ENCODE results near the gene CLDN1.

CLDN1 gene

DNA sequence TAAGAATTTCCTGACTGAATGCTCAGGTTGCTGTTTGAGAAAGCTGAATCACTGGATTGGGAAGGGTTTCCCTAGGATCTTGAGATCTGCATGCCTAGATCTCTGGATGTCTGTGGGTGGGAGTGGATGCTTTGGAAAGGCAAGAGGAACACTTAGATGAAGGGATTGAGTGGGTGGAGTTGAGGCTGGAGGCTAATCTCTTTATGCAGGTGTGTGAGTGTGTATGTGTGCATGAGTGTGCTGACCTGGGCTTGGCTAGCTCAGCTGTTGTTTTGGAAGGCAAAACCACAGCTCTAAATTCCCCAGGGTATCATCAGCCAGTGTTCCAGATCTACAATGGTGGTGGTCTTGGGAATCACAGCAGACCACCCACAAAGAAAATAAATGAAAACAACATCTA lies 60.5 kb downstream of the CLDN1 start:
- in situ Hi-C loops (cut with HindIII; ENCODE audit: low pct_ligation_motif_present, low pct_unique_long_range_greater_than_20kb, low sequenced_read_pairs): no loop called here
- DNase-seq: no peak

DNA sequence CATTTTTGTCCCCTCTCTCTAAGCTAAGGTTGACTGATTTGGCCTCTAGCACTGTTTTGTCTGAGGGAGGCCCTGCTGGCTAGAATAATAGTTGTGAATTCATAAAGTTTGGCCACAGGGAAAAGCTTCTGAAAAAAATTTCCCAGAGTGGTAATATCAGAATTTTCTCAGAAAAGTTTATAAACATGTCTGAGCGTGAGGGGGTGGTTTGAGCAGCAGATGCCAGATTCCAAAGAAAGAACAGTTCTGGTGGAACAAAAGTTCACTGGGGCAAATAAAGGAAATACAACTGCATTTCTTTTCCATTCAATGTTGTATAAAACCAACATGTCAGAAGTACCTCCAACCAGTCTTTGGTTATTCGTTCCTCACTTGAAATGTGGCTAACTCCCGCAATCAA lies 61.2 kb downstream of the CLDN1 start:
- DNase-seq: no peak
- in situ Hi-C loops (cut with HindIII; ENCODE audit: low pct_ligation_motif_present, low pct_unique_long_range_greater_than_20kb, low sequenced_read_pairs): no loop called here

DNA sequence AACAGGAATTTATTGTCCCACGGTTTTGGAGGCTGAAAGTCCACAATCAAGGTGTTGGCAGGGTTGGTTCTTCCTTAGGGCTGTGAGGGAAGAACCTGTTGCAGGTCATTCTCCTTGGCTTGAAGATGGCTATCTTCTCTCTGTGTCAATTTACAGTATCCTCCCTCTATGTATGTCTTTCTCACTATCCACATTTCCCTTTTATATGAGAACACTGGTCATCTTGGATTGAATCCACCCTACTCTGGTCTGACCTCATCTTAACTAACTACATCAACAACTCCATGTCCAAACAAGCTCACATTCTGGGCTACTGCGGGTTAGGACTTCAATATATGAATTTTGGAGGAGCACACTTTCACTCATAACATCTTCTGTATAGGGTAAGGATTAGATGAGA lies 61.9 kb downstream of the CLDN1 start:
- no peak for DNase-seq
- in situ Hi-C loops (cut with HindIII; ENCODE audit: low pct_ligation_motif_present, low pct_unique_long_range_greater_than_20kb, low sequenced_read_pairs): no loop called here

DNA sequence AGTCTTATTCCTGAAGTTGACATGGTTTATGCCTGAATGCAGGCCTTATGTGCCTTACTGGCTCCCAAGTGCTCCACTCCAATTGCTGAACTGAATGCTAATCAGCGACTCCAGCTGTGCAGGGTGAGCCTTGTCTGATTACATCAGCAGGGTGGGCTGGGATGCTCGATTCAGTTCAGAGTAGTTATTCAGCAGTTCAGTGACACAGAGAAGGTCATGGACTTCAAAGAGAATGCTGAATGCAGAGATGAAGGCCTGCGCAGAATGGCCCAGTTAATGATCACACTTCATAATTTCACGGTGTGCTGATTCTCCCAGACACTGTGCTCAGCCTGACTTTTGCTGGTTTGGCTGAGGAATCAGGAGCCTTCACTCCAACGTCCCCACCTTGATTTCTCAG lies 63.6 kb downstream of the CLDN1 start:
- peak; percentile 38 for DNase-seq
- in situ Hi-C loops (cut with HindIII; ENCODE audit: low pct_ligation_motif_present, low pct_unique_long_range_greater_than_20kb, low sequenced_read_pairs): no loop called here

Measured in ACHN (cell line).